Measurements from ENCODE around the gene CFAP410.

The CFAP410 gene

GRCh38 chr21:44282370-44282769 lies 56.8 kb downstream of the CFAP410 start:
- no peak for TF ChIP-seq GLIS3 (CRISPR knock-in tag; IDR thresholded peaks at IDR 0.05)
- no peak for TF ChIP-seq ZNF8 (CRISPR knock-in tag; IDR thresholded peaks at IDR 0.05)
- TF ChIP-seq TOX (CRISPR knock-in tag; IDR thresholded peaks at IDR 0.05; ENCODE audit: borderline replicate concordance) = no peak
- no peak for TF ChIP-seq PATZ1 (CRISPR knock-in tag; IDR thresholded peaks at IDR 0.05; ENCODE audit: borderline replicate concordance)
- no peak for TF ChIP-seq CSDC2 (CRISPR knock-in tag; IDR thresholded peaks at IDR 0.05)
- TF ChIP-seq ZNF565 (CRISPR knock-in tag; conservative IDR thresholded peaks at IDR 0.05; ENCODE audit: low read depth) = no peak
- no peak for TF ChIP-seq CREB5 (CRISPR knock-in tag; IDR thresholded peaks at IDR 0.05; ENCODE audit: low read depth)
- TF ChIP-seq ESRRG (CRISPR knock-in tag; IDR thresholded peaks at IDR 0.05) = no peak
- TF ChIP-seq TSHZ2 (CRISPR knock-in tag; IDR thresholded peaks at IDR 0.05) = no peak
- no peak for TF ChIP-seq ZFP3 (CRISPR knock-in tag; IDR thresholded peaks at IDR 0.05)
- TF ChIP-seq CSRNP3 (CRISPR knock-in tag; IDR thresholded peaks at IDR 0.05) = no peak
- no peak for TF ChIP-seq ZNF70 (CRISPR knock-in tag; IDR thresholded peaks at IDR 0.05)
- no peak for TF ChIP-seq POU6F1 (CRISPR knock-in tag; IDR thresholded peaks at IDR 0.05; ENCODE audit: borderline replicate concordance, low read depth)
- no peak for TF ChIP-seq ZFP30 (CRISPR knock-in tag; IDR thresholded peaks at IDR 0.05)
- no peak for TF ChIP-seq TCF4 (CRISPR knock-in tag; IDR thresholded peaks at IDR 0.05; ENCODE audit: borderline replicate concordance)
- TF ChIP-seq OSR1 (CRISPR knock-in tag; IDR thresholded peaks at IDR 0.05) = no peak
- TF ChIP-seq ZC3H10 (CRISPR knock-in tag; IDR thresholded peaks at IDR 0.05) = no peak
- TF ChIP-seq BACH2 (CRISPR knock-in tag; IDR thresholded peaks at IDR 0.05; ENCODE audit: borderline replicate concordance) = no peak
- no peak for TF ChIP-seq RARB (CRISPR knock-in tag; IDR thresholded peaks at IDR 0.05)
- no peak for TF ChIP-seq ARNTL (CRISPR knock-in tag; IDR thresholded peaks at IDR 0.05; ENCODE audit: borderline replicate concordance, low read depth)
- ATAC-seq = no peak

- ATAC-seq = no peak
- TF ChIP-seq ZNF565 (CRISPR knock-in tag; conservative IDR thresholded peaks at IDR 0.05; ENCODE audit: low read depth) (no peak), PATZ1 (CRISPR knock-in tag; IDR thresholded peaks at IDR 0.05; ENCODE audit: borderline replicate concordance) (no peak), ZC3H10 (CRISPR knock-in tag; IDR thresholded peaks at IDR 0.05) (no peak), ZNF70 (CRISPR knock-in tag; IDR thresholded peaks at IDR 0.05) (no peak), GLIS3 (CRISPR knock-in tag; IDR thresholded peaks at IDR 0.05) (no peak), ISL1 (CRISPR knock-in tag; IDR thresholded peaks at IDR 0.05) (no peak), CSRNP3 (CRISPR knock-in tag; IDR thresholded peaks at IDR 0.05) (no peak), CSDC2 (CRISPR knock-in tag; IDR thresholded peaks at IDR 0.05) (no peak), PPARA (CRISPR knock-in tag; IDR thresholded peaks at IDR 0.05; ENCODE audit: borderline replicate concordance) (no peak), ARNTL (CRISPR knock-in tag; IDR thresholded peaks at IDR 0.05; ENCODE audit: borderline replicate concordance, low read depth) (no peak), BACH2 (CRISPR knock-in tag; IDR thresholded peaks at IDR 0.05; ENCODE audit: borderline replicate concordance) (no peak), SNAI2 (CRISPR knock-in tag; IDR thresholded peaks at IDR 0.05) (no peak), OSR1 (CRISPR knock-in tag; IDR thresholded peaks at IDR 0.05) (no peak), TCF4 (CRISPR knock-in tag; IDR thresholded peaks at IDR 0.05; ENCODE audit: borderline replicate concordance) (no peak), ZFP30 (CRISPR knock-in tag; IDR thresholded peaks at IDR 0.05) (no peak), ZFP3 (CRISPR knock-in tag; IDR thresholded peaks at IDR 0.05) (no peak), RARB (CRISPR knock-in tag; IDR thresholded peaks at IDR 0.05) (no peak)
Measured at GRCh38 chr21:44281801-44282200, 57.4 kb downstream of the CFAP410 start.
